Midbrain (tissue), 1 donor: Measurements from ENCODE around the gene COTL1.
A peak's percentile ranks its signal among the peaks of the same experiment; 100 is the strongest.

Experiments
- DNase-seq: peaks from one replicate; lab custom pipeline; 2025; lab: John Stamatoyannopoulos, UW

COTL1 gene

GRCh38 chr16:84617791-84618580 is at the start of gene COTL1:
TSS of gene COTL1 (minus strand) at chr16:84618078. CDS start at chr16:84617914, 164 bp downstream.
- DNase-seq, result peak; percentile 95

GRCh38 chr16:84665843-84666242 is 48.0 kb upstream of the COTL1 start:
- DNase-seq, result no peak

- DNase-seq, result no peak
These were observed 47.5 kb upstream of the COTL1 start for GRCh38 chr16:84665359-84665758.

GRCh38 chr16:84663433-84664101 is 45.7 kb upstream of the COTL1 start:
- DNase-seq, result no peak

GRCh38 chr16:84662471-84662870 is 44.6 kb upstream of the COTL1 start:
- no peak for DNase-seq

GRCh38 chr16:84661418-84662060 is 43.7 kb upstream of the COTL1 start:
- DNase-seq, result no peak

- DNase-seq, result no peak
These were observed 43.1 kb upstream of the COTL1 start for GRCh38 chr16:84660973-84661372.

- DNase-seq, result no peak
These were observed 41.9 kb upstream of the COTL1 start for GRCh38 chr16:84659656-84660300.

GRCh38 chr16:84658690-84659089 is 40.8 kb upstream of the COTL1 start:
- no peak for DNase-seq

GRCh38 chr16:84657229-84657837 is 39.5 kb upstream of the COTL1 start:
- no peak for DNase-seq

GRCh38 chr16:84656649-84657048 is 38.8 kb upstream of the COTL1 start:
- DNase-seq, result no peak

GRCh38 chr16:84654998-84655397 is 37.1 kb upstream of the COTL1 start:
- no peak for DNase-seq

- DNase-seq, result no peak
These were observed 36.4 kb upstream of the COTL1 start for GRCh38 chr16:84654238-84654637.

- no peak for DNase-seq
These were observed 34.7 kb upstream of the COTL1 start for GRCh38 chr16:84652566-84652965.

- DNase-seq, result no peak
These were observed 32.4 kb upstream of the COTL1 start for GRCh38 chr16:84650062-84650991.

GRCh38 chr16:84649511-84649861 is 31.6 kb upstream of the COTL1 start:
- DNase-seq, result no peak

- no peak for DNase-seq
These were observed 31.0 kb upstream of the COTL1 start for GRCh38 chr16:84648595-84649510.

- peak; percentile 36 for DNase-seq
These were observed 30.1 kb upstream of the COTL1 start, which contains the start of gene KLHL36 for GRCh38 chr16:84647828-84648594. TSS of gene KLHL36 (plus strand) at chr16:84648511. CDS start at chr16:84650868, 2,357 bp downstream.

GRCh38 chr16:84643674-84644073 is 25.8 kb upstream of the COTL1 start:
- no peak for DNase-seq
